ENCODE results near the gene OR10K1.

OR10K1 gene

GRCh38 chr1:158434741-158435140, 26.9 kb upstream of the OR10K1 start:
- CTCF ChIA-PET, result no interaction called here
- Histone ChIP-seq H3K27ac (ENCODE audit: extremely low read depth, low read depth, low read length) (no peak overlapping the region), H3K9me3 (ENCODE audit: control insufficient read depth, insufficient read depth, low read depth, low read length) (no peaks in the 10 kb centered on the region), H3K4me3 (ENCODE audit: low read depth, low read length) (no peak overlapping the region), H3K4me1 (ENCODE audit: control insufficient read depth, insufficient read depth, low read length) (no peaks in the 10 kb centered on the region), H3K36me3 (ENCODE audit: control insufficient read depth in 2 of 2, insufficient read depth in 1 of 2, low read length in 2 of 2) (no peaks in the 10 kb centered on the region)
- TF ChIP-seq ZNF140 (tag by site-specific recombination; IDR thresholded peaks at IDR 0.05) (no peak), ZNF148 (tag by site-specific recombination; IDR thresholded peaks at IDR 0.05; ENCODE audit: borderline replicate concordance) (no peak), ATF2 (tag by site-specific recombination; IDR thresholded peaks at IDR 0.05; ENCODE audit: low read depth) (no peak), ZNF626 (tag by site-specific recombination; IDR thresholded peaks at IDR 0.05) (no peak), SCRT1 (tag by site-specific recombination; IDR thresholded peaks at IDR 0.05; ENCODE audit: borderline replicate concordance) (no peak), ZNF704 (tag by site-specific recombination; IDR thresholded peaks at IDR 0.05) (no peak), BCL11B (tag by site-specific recombination; IDR thresholded peaks at IDR 0.05; ENCODE audit: low read depth) (no peak), ZSCAN23 (tag by site-specific recombination; IDR thresholded peaks at IDR 0.05) (no peak), ZBTB21 (tag by site-specific recombination; IDR thresholded peaks at IDR 0.05) (no peak), ZNF768 (tag by site-specific recombination; IDR thresholded peaks at IDR 0.05) (no peak), KLF9 (tag by site-specific recombination; IDR thresholded peaks at IDR 0.05; ENCODE audit: low read depth) (no peak), ZNF121 (tag by site-specific recombination; IDR thresholded peaks at IDR 0.05) (no peak), ZNF510 (tag by site-specific recombination; IDR thresholded peaks at IDR 0.05; ENCODE audit: insufficient replicate concordance) (no peak), ZNF175 (tag by site-specific recombination; IDR thresholded peaks at IDR 0.05) (no peak), ZNF548 (tag by site-specific recombination; IDR thresholded peaks at IDR 0.05) (no peak), ZNF155 (tag by site-specific recombination; IDR thresholded peaks at IDR 0.05) (no peak), ZNF518A (tag by site-specific recombination; conservative IDR thresholded peaks at IDR 0.05; ENCODE audit: low read depth) (no peak), GLIS2 (tag by site-specific recombination; IDR thresholded peaks at IDR 0.05) (no peak), ZBTB1 (tag by site-specific recombination; IDR thresholded peaks at IDR 0.05) (no peak)
- POLR2A ChIA-PET, result no interaction called here
